RWPE2 (cell line): ENCODE measurements around the gene ERVFRD-1.

Source experiments
- ATAC-seq: fragments of 200-7000 bp; cut with Tn5 transposase; 3 replicates; pipeline ENCODE4 v1.9.1; 2021; ENCODE audit warnings: low read depth
- DNase-seq: peaks from one replicate; pipeline ENCODE4 v3.0.0-alpha.2; 2020; ENCODE audit warnings: low spot score
- H3K27ac ChIP-seq: fragments of 450-650 bp; 2 replicates; pipeline ENCODE4 v1.5.1; 2017; ENCODE audit warnings: mild to moderate bottlenecking; ENCODE audit not compliant: poor library complexity, severe bottlenecking
- H3K27me3 ChIP-seq: fragments of 250-450 bp; sonication (Bioruptor Pico); 2 replicates; pipeline ENCODE4 v1.5.1; 2021; ENCODE audit warnings: mild to moderate bottlenecking, moderate library complexity; ENCODE audit not compliant: insufficient read depth, poor library complexity, severe bottlenecking
- H3K36me3 ChIP-seq: fragments of 250-450 bp; sonication (Bioruptor Pico); 2 replicates; pipeline ENCODE4 v1.5.1; 2020; ENCODE audit warnings: low read depth, mild to moderate bottlenecking, moderate library complexity
- H3K4me1 ChIP-seq: fragments of 250-450 bp; sonication (Bioruptor Pico); 2 replicates; pipeline ENCODE4 v1.5.1; 2021; ENCODE audit warnings: mild to moderate bottlenecking, moderate library complexity; ENCODE audit not compliant: insufficient read depth, poor library complexity, severe bottlenecking
- H3K4me3 ChIP-seq: fragments of 250-450 bp; sonication (Bioruptor Pico); 2 replicates; pipeline ENCODE4 v1.5.1; 2021; ENCODE audit warnings: mild to moderate bottlenecking, moderate library complexity; ENCODE audit not compliant: severe bottlenecking
- H3K9me3 ChIP-seq: fragments of 250-450 bp; sonication (Bioruptor Pico); 2 replicates; pipeline ENCODE4 v1.5.1; 2021; ENCODE audit warnings: mild to moderate bottlenecking, moderate library complexity; ENCODE audit not compliant: severe bottlenecking
- TF ChIP-seq, protein P1 (sequence below): fragments of 450-650 bp; IDR thresholded peaks from one replicate; pipeline ENCODE4 v1.5.1; 2017; ENCODE audit warnings: mild to moderate bottlenecking, moderate library complexity; ENCODE audit not compliant: poor library complexity, severe bottlenecking

Gene ERVFRD-1

DNA sequence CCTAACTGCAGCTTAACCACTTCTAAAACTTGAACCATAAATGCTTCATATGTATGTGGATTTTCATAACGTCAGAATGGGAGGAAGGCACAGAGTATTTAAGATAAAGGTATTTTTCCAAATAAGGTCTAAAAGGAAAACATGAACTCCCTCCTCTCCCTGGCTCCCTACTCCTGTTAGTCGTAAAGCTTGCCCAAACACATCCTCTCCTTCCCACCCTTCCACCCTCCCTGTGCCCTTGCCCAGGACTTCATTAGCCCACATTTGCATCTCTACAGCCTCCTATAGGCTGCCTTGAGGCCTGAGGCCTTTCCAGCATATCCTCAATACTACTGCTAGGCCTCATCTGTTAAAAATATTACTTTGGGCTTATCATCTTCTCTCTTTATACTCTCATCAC lies 35.0 kb downstream of the ERVFRD-1 start:
- H3K27ac ChIP-seq: no peak overlapping the region
- H3K4me1 ChIP-seq: peaks cover 5% of the 10 kb centered on the region
- H3K36me3 ChIP-seq: no peaks in the 10 kb centered on the region
- TF ChIP-seq, protein P1, sequence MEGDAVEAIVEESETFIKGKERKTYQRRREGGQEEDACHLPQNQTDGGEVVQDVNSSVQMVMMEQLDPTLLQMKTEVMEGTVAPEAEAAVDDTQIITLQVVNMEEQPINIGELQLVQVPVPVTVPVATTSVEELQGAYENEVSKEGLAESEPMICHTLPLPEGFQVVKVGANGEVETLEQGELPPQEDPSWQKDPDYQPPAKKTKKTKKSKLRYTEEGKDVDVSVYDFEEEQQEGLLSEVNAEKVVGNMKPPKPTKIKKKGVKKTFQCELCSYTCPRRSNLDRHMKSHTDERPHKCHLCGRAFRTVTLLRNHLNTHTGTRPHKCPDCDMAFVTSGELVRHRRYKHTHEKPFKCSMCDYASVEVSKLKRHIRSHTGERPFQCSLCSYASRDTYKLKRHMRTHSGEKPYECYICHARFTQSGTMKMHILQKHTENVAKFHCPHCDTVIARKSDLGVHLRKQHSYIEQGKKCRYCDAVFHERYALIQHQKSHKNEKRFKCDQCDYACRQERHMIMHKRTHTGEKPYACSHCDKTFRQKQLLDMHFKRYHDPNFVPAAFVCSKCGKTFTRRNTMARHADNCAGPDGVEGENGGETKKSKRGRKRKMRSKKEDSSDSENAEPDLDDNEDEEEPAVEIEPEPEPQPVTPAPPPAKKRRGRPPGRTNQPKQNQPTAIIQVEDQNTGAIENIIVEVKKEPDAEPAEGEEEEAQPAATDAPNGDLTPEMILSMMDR: no peak
- DNase-seq (no peak), ATAC-seq (peak; percentile 59; the same call in 2 of the 3 replicates)
- H3K4me3 ChIP-seq: no peak overlapping the region
- H3K9me3 ChIP-seq: no peaks in the 10 kb centered on the region
- H3K27me3 ChIP-seq: no peaks in the 10 kb centered on the region

DNA sequence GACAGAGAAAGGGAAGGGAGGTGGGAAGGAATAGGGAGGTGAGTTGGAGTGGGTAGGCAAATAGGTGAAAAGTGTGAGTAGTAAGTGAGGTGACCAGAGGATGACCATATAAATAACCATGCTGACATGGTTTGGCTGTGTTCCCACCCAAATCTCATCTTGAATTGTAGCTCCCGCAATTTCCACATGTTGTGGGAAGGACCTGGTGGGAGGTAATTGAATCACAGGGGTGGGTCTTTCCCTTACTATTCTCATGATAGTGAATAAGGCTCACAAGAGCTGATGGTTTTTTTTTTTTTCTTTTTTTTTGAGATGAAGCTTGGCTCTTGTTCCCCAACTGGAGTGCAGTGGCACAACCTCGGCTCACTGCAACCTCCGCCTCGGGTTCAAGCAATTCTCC lies 39.4 kb downstream of the ERVFRD-1 start:
- no peak for DNase-seq
- H3K4me1 ChIP-seq: peaks cover 5% of the 10 kb centered on the region
- no peak overlapping the region for H3K4me3 ChIP-seq
- ATAC-seq: no peak
- TF ChIP-seq, protein P1: no peak
- H3K27me3 ChIP-seq: no peaks in the 10 kb centered on the region
- H3K9me3 ChIP-seq: no peaks in the 10 kb centered on the region
- no peaks in the 10 kb centered on the region for H3K36me3 ChIP-seq
- H3K27ac ChIP-seq: no peak overlapping the region

DNA sequence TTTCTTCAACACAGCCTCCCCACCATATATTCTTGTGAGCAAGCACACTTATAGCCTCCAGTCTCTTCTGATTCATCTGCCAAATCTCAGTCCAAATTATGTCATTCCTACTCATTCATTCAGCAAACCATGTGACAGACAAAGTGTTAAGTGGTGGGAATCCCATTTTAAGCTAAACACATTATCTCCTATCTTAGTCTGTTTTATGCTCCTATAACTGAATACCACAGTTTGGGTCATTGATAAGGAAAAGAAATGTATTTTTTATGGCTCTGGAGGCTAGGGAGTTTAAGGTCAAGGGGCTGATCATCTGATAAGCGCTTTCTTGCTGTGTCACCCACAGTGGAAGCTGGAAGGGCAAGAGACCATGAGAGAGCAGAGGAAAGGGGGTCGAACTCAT lies 41.8 kb downstream of the ERVFRD-1 start:
- Histone ChIP-seq H3K27me3 (no peaks in the 10 kb centered on the region), H3K27ac (no peak overlapping the region), H3K4me3 (no peak overlapping the region), H3K36me3 (no peaks in the 10 kb centered on the region), H3K9me3 (no peaks in the 10 kb centered on the region), H3K4me1 (no peaks in the 10 kb centered on the region)
- TF ChIP-seq, protein P1: no peak
- no peak for ATAC-seq
- no peak for DNase-seq

DNA sequence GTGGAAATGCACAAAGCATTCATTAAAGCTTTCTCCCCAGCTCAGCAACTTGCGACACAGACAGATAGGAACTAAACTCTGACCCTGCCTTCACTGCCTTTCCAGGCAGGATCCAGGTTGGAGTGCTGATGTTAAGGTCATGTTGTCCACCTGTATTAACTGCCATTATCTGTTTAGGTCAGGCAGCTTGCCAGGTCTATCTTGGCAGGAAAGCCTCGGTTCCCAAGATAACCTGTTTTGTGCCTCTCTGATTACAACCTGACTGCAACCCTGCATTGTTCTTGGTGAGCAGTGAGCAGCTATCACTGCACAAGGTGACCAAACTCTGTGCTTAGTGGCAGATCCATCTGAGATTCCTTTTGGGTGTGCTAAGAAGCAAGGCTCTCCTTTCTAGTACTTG lies 44.2 kb downstream of the ERVFRD-1 start:
- Histone ChIP-seq H3K4me1 (no peaks in the 10 kb centered on the region), H3K36me3 (no peaks in the 10 kb centered on the region), H3K27ac (no peak overlapping the region), H3K4me3 (no peak overlapping the region), H3K9me3 (no peaks in the 10 kb centered on the region), H3K27me3 (no peaks in the 10 kb centered on the region)
- TF ChIP-seq, protein P1: no peak
- DNase-seq: no peak
- ATAC-seq: no peak

DNA sequence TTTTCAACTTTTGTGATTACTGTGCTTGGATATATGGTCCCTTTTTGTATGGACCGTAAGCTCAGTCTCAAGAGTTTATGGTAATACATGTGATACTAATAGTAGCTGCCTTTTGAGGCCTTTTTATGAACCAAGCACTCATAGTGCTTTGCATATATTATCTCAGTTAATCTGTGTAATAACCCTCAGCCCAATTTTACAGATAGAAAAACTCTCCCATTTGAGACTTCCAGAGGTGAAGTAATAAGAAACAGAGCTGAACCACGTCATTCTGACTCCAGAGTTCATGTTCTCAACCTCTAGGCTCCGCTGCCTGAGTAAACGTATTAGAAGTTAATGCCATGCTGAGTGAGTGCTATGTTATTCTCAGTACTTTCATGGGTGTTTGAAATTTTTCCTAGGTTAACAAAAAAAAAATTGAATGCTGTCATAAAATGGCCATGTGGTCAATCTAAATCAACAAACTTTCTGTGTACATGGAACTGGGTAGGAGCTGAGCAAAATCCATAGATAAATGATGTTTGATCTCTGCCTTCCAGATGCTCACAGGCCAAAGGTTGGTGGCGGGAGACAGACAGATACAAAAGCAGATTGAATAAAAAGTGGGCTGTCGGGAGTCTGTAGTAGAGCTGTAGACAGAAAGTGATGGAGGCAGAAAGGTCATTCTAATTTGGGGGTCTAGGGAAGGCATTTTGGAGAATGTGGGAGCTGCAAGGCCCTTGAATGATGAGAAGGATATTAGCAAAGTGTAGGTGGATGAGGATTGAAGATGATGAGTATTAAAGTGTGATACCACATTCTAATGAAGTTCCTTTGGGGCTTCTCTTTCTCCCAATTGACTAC lies 44.8 kb downstream of the ERVFRD-1 start:
- H3K36me3 ChIP-seq: no peaks in the 10 kb centered on the region
- no peaks in the 10 kb centered on the region for H3K4me1 ChIP-seq
- no peak for DNase-seq
- H3K4me3 ChIP-seq: no peak overlapping the region
- no peak overlapping the region for H3K27ac ChIP-seq
- TF ChIP-seq, protein P1: no peak
- H3K27me3 ChIP-seq: no peaks in the 10 kb centered on the region
- ATAC-seq: no peak
- H3K9me3 ChIP-seq: no peaks in the 10 kb centered on the region
